Stimulated activated CD8-positive, alpha-beta memory T cell treated with anti-CD3 and anti-CD28 coated beads, Interleukin-12 subunit alpha, Interleukin-12 subunit beta, amount 100 ng/mL, for 24 hours (primary cell): ENCODE results near the gene PREX1.

Source experiments
- DNase-seq: peaks from one replicate; pipeline ENCODE4 v3.0.0-alpha.2; 2020; ENCODE audit errors: extremely low read depth

PREX1 gene

GRCh38 chr20:48718786-48719578, 108.8 kb downstream of the PREX1 start:
- DNase-seq: no peak

GRCh38 chr20:48717680-48718223, 110.0 kb downstream of the PREX1 start:
- no peak for DNase-seq

- DNase-seq: no peak
These were observed 110.6 kb downstream of the PREX1 start for GRCh38 chr20:48717095-48717672.

- DNase-seq: no peak
These were observed 111.3 kb downstream of the PREX1 start for GRCh38 chr20:48716541-48716940.

GRCh38 chr20:48716086-48716485, 111.7 kb downstream of the PREX1 start:
- DNase-seq: no peak

GRCh38 chr20:48714764-48715163, 113.0 kb downstream of the PREX1 start:
- DNase-seq: no peak

GRCh38 chr20:48711696-48712464, 115.9 kb downstream of the PREX1 start:
- DNase-seq: no peak

- DNase-seq: no peak
These were observed 116.8 kb downstream of the PREX1 start for GRCh38 chr20:48711044-48711428.

GRCh38 chr20:48710341-48711043, 117.3 kb downstream of the PREX1 start:
- DNase-seq: no peak

- DNase-seq: no peak
These were observed 118.1 kb downstream of the PREX1 start for GRCh38 chr20:48709744-48710143.

GRCh38 chr20:48709058-48709691, 118.6 kb downstream of the PREX1 start:
- no peak for DNase-seq

GRCh38 chr20:48708630-48709029, 119.2 kb downstream of the PREX1 start:
- no peak for DNase-seq

GRCh38 chr20:48708116-48708515, 119.7 kb downstream of the PREX1 start:
- no peak for DNase-seq

- no peak for DNase-seq
These were observed 121.0 kb downstream of the PREX1 start for GRCh38 chr20:48706710-48707365.

- DNase-seq: no peak
These were observed 121.6 kb downstream of the PREX1 start for GRCh38 chr20:48706116-48706656.

- DNase-seq: no peak
These were observed 122.3 kb downstream of the PREX1 start for GRCh38 chr20:48705240-48706115.

GRCh38 chr20:48704761-48705160, 123.0 kb downstream of the PREX1 start:
- DNase-seq: no peak

GRCh38 chr20:48703511-48704219, 124.1 kb downstream of the PREX1 start:
- no peak for DNase-seq

GRCh38 chr20:48703107-48703506, 124.7 kb downstream of the PREX1 start:
- no peak for DNase-seq
